Measurements from ENCODE around the gene SMAD7. TPM values are rescaled to one million over a fixed set of nuclear protein-coding genes. Genes with fewer than 3 reads are reported as not detected.
A peak's percentile ranks its signal among the peaks of the same experiment; 100 is the strongest.

Gene SMAD7
- 25.8 TPM for polyA plus RNA-seq (2013, experiment 1 of 2)
- 23.8 TPM for polyA plus RNA-seq (2013, experiment 2 of 2)

DNA sequence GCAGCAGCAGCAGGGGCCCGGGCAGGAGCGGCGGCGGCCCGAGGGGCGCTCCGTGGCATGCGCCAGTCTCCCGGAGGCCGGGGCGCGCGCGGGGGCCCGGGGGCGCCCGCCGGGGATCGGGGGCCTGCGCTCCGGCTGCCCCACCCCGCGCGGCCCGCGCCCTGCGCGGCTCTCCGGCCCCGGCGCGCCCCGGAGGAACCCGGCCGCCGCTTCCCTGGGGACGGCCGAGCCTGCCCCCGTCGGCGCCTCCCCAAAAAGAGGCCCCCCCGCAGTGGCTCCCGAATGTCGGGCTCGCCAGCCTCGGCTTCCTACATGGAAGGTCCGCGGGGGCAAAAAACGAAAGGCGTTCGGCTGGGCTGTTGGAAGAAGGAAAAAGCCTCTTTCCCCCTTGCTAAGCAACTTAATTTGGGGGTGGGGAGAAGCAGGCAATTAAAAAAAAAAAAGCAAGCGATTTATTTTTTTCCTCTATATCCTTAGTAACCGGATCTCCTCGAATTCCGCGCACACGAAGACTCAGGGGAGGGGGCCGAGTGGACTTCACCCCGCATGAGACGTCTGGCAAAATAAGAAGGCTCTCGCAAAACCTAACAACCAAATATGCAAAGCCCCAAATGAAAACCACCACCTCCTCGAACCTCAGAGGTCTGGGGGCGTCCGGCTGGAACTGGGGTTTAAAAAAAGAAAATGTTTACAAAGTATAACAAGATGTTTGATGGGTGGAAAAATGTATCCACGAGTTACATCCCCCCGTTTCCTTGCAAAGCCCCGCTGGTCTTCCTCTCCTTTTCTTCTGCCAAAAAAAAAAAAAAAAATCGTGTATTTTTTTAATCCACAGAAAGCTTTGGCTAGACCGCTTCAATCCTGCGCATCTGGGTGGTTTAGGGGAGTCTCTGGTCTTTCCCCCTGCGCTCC lies at the start of gene SMAD7:
SMAD7 (minus strand) TSS at position 430 of the 912 bp plus-strand sequence. CDS start 541 bp downstream, outside the sequence.
- peak within 1 kb of the TSS; percentile 100 for H3K27ac ChIP-seq (ENCODE audit: low read depth, low read length)
- H3K4me1 ChIP-seq (ENCODE audit: control insufficient read depth, low read depth, low read length), result peaks cover 19% of the 10 kb centered on the region
- H3K9ac ChIP-seq (ENCODE audit: low read length), result peak within 1 kb of the TSS; percentile 99
- H3K4me3 ChIP-seq (ENCODE audit: low read length), result peak within 1 kb of the TSS; percentile 99
- DNase-seq, result no peak
- peaks cover 9% of the 10 kb centered on the region for H3K36me3 ChIP-seq (ENCODE audit: control insufficient read depth, insufficient read depth, low read length)
- H3K18ac ChIP-seq (ENCODE audit: low read length), result peak within 1 kb of the TSS; percentile 100
- no peak within 1 kb of the TSS for H4K8ac ChIP-seq (ENCODE audit: low read depth, low read length)
- H4K5ac ChIP-seq (ENCODE audit: low read length), result no peak within 1 kb of the TSS
- peak within 1 kb of the TSS; percentile 98 for H2BK5ac ChIP-seq (ENCODE audit: low read length)
- peak within 1 kb of the TSS; percentile 98 for H3K23ac ChIP-seq (ENCODE audit: low read length)
- peak within 1 kb of the TSS; percentile 58 for H3K4me2 ChIP-seq (ENCODE audit: low read length)
- peak within 1 kb of the TSS; percentile 99 for H3K56ac ChIP-seq (ENCODE audit: low read length)
- H3K27me3 ChIP-seq (ENCODE audit: insufficient read depth, low read length, poor library complexity), result no peaks in the 10 kb centered on the region
- H3K79me2 ChIP-seq (ENCODE audit: control insufficient read depth, insufficient read depth, low read length), result peaks cover 60% of the 10 kb centered on the region
- H2BK15ac ChIP-seq (replicated peaks; ENCODE audit: low read depth), result no peak within 1 kb of the TSS
- no CpG with 5 or more reads among the region's 71 CpGs for WGBS (ENCODE audit: extremely low coverage, insufficient coverage, low lambda C conversion rate)
- peak within 1 kb of the TSS; percentile 98 for H3K4ac ChIP-seq (ENCODE audit: low read depth, low read length)
- peak within 1 kb of the TSS; percentile 98 for H2BK120ac ChIP-seq (ENCODE audit: low read depth, low read length)
- no peaks in the 10 kb centered on the region for H3K79me1 ChIP-seq (ENCODE audit: low read length)
- H2AK5ac ChIP-seq (ENCODE audit: low read length), result peak within 1 kb of the TSS; percentile 43

- H3K79me1 ChIP-seq (ENCODE audit: low read length), result no peaks in the 10 kb centered on the region
- no CpG with 5 or more reads among the region's 11 CpGs for WGBS (ENCODE audit: extremely low coverage, insufficient coverage, low lambda C conversion rate)
- no peak overlapping the region for H2BK120ac ChIP-seq (ENCODE audit: low read depth, low read length)
Measured at GRCh38 chr18:48999569-48999968, 48.8 kb upstream of the SMAD7 start.

DNA sequence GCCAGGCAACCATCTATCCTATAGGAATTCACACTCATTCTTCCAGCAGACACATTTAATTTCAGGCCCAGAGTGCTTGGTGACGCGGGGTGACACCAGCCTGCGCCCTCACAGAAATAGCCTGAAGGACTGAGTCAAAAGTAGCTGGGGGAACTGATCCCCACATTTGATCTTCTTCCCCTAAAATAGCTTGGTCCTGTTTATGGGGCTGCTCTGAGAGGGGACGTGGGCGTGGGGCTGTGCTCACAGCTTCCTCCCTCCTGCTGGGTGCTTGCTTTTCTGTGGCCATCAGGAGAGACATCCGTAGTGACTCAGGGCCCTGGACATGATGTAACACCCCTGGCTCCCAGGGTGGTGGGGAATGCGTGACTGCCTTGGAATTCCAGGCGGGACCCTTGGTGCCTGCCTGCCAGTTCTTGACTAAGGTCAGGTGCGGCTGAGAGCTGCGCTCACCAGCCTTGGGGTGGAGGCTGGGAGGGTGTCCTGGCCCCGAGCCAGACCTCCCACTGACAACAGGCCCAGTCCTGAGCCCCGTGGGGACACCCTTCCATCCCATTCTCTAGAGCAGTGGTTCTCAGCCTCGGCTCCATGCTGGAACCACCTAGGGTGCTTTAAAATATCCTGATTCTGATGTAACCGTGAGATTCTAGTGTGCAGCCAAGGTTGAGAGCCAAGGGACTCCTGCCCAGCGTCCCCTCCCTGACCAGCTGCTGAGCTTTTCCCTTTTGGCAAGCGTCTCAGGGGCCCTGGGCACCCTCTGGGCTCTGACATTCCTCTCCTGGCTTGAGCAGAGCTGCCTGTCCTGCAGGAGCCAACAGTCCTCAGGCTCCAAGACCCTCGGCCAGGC lies 47.4 kb upstream of the SMAD7 start:
- peak overlapping the region; percentile 63 for H3K27ac ChIP-seq (ENCODE audit: low read depth, low read length)

More at GRCh38 chr18:48999569-48999968, 48.8 kb upstream of the SMAD7 start:
- no peak overlapping the region for H4K5ac ChIP-seq (ENCODE audit: low read length)
- no peak overlapping the region for H4K8ac ChIP-seq (ENCODE audit: low read depth, low read length)
- H2BK5ac ChIP-seq (ENCODE audit: low read length), result no peak overlapping the region
- no peak overlapping the region for H3K4ac ChIP-seq (ENCODE audit: low read depth, low read length)
- no peak for DNase-seq
- H3K56ac ChIP-seq (ENCODE audit: low read length), result no peak overlapping the region
- no peaks in the 10 kb centered on the region for H3K36me3 ChIP-seq (ENCODE audit: control insufficient read depth, insufficient read depth, low read length)
- H3K23ac ChIP-seq (ENCODE audit: low read length), result no peak overlapping the region
- no peak overlapping the region for H3K18ac ChIP-seq (ENCODE audit: low read length)
- no peaks in the 10 kb centered on the region for H3K79me2 ChIP-seq (ENCODE audit: control insufficient read depth, insufficient read depth, low read length)
- no peaks in the 10 kb centered on the region for H3K27me3 ChIP-seq (ENCODE audit: insufficient read depth, low read length, poor library complexity)
- no peak overlapping the region for H3K4me2 ChIP-seq (ENCODE audit: low read length)
- no peak overlapping the region for H2AK5ac ChIP-seq (ENCODE audit: low read length)
- H2BK15ac ChIP-seq (replicated peaks; ENCODE audit: low read depth), result no peak overlapping the region
- H3K4me3 ChIP-seq (ENCODE audit: low read length), result no peak overlapping the region
- no peak overlapping the region for H3K9ac ChIP-seq (ENCODE audit: low read length)
- H3K4me1 ChIP-seq (ENCODE audit: control insufficient read depth, low read depth, low read length), result peaks cover 8% of the 10 kb centered on the region
- H3K27ac ChIP-seq (ENCODE audit: low read depth, low read length), result no peak overlapping the region

DNA sequence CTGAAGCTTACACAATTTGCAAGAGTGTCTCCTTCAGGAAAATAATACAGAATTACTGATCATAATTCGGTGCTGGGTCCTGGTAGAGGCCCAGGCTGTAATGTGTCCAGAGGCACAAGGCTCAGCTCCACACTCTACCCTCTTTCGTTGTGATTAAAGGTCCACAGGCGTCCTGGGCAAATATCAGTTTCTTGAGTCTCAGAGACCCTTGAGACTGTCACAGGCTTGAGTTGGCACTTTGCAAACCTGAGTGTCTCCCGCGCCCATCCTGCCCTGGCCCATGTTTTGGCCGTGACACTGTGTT lies 46.9 kb upstream of the SMAD7 start:
- no peaks in the 10 kb centered on the region for H3K79me2 ChIP-seq (ENCODE audit: control insufficient read depth, insufficient read depth, low read length)
- peak overlapping the region; percentile 63 for H3K27ac ChIP-seq (ENCODE audit: low read depth, low read length)
- no peak overlapping the region for H2BK15ac ChIP-seq (replicated peaks; ENCODE audit: low read depth)
- H2BK5ac ChIP-seq (ENCODE audit: low read length), result no peak overlapping the region
- no peak overlapping the region for H3K9ac ChIP-seq (ENCODE audit: low read length)
- no peak for DNase-seq
- H3K4me2 ChIP-seq (ENCODE audit: low read length), result no peak overlapping the region
- H3K18ac ChIP-seq (ENCODE audit: low read length), result no peak overlapping the region
- H4K8ac ChIP-seq (ENCODE audit: low read depth, low read length), result no peak overlapping the region
- H4K5ac ChIP-seq (ENCODE audit: low read length), result no peak overlapping the region
- H3K4ac ChIP-seq (ENCODE audit: low read depth, low read length), result no peak overlapping the region
- H3K4me3 ChIP-seq (ENCODE audit: low read length), result no peak overlapping the region
- no peaks in the 10 kb centered on the region for H3K27me3 ChIP-seq (ENCODE audit: insufficient read depth, low read length, poor library complexity)
- no peaks in the 10 kb centered on the region for H3K79me1 ChIP-seq (ENCODE audit: low read length)
- peaks cover 8% of the 10 kb centered on the region for H3K4me1 ChIP-seq (ENCODE audit: control insufficient read depth, low read depth, low read length)
- H3K23ac ChIP-seq (ENCODE audit: low read length), result no peak overlapping the region
- H2BK120ac ChIP-seq (ENCODE audit: low read depth, low read length), result no peak overlapping the region
- H3K36me3 ChIP-seq (ENCODE audit: control insufficient read depth, insufficient read depth, low read length), result no peaks in the 10 kb centered on the region
- H3K56ac ChIP-seq (ENCODE audit: low read length), result no peak overlapping the region
- no peak overlapping the region for H2AK5ac ChIP-seq (ENCODE audit: low read length)
- WGBS (ENCODE audit: extremely low coverage, insufficient coverage, low lambda C conversion rate), result no CpG with 5 or more reads among the region's 6 CpGs

More for the DNA sequence above, 47.4 kb upstream of the SMAD7 start:
- Histone ChIP-seq H2BK5ac (ENCODE audit: low read length) (peak overlapping the region; percentile 69), H2BK120ac (ENCODE audit: low read depth, low read length) (no peak overlapping the region), H3K27me3 (ENCODE audit: insufficient read depth, low read length, poor library complexity) (no peaks in the 10 kb centered on the region), H3K79me1 (ENCODE audit: low read length) (no peaks in the 10 kb centered on the region), H3K4me3 (ENCODE audit: low read length) (no peak overlapping the region), H3K9ac (ENCODE audit: low read length) (peak overlapping the region; percentile 14), H2BK15ac (replicated peaks; ENCODE audit: low read depth) (no peak overlapping the region), H3K18ac (ENCODE audit: low read length) (peak overlapping the region; percentile 2), H3K36me3 (ENCODE audit: control insufficient read depth, insufficient read depth, low read length) (no peaks in the 10 kb centered on the region), H3K79me2 (ENCODE audit: control insufficient read depth, insufficient read depth, low read length) (no peaks in the 10 kb centered on the region), H2AK5ac (ENCODE audit: low read length) (peak overlapping the region; percentile 30), H3K4me1 (ENCODE audit: control insufficient read depth, low read depth, low read length) (peaks cover 8% of the 10 kb centered on the region), H3K23ac (ENCODE audit: low read length) (peak overlapping the region; percentile 38), H3K4me2 (ENCODE audit: low read length) (no peak overlapping the region), H4K5ac (ENCODE audit: low read length) (no peak overlapping the region), H3K56ac (ENCODE audit: low read length) (peak overlapping the region; percentile 73), H3K4ac (ENCODE audit: low read depth, low read length) (peak overlapping the region; percentile 61), H4K8ac (ENCODE audit: low read depth, low read length) (no peak overlapping the region)
- WGBS (ENCODE audit: extremely low coverage, insufficient coverage, low lambda C conversion rate), result no CpG with 5 or more reads among the region's 17 CpGs
- peak; percentile 99 for DNase-seq

- Histone ChIP-seq H2BK15ac (replicated peaks; ENCODE audit: low read depth) (no peak overlapping the region), H3K4ac (ENCODE audit: low read depth, low read length) (peak overlapping the region; percentile 70), H2BK5ac (ENCODE audit: low read length) (no peak overlapping the region), H2AK5ac (ENCODE audit: low read length) (no peak overlapping the region), H3K4me1 (ENCODE audit: control insufficient read depth, low read depth, low read length) (peaks cover 8% of the 10 kb centered on the region), H3K79me2 (ENCODE audit: control insufficient read depth, insufficient read depth, low read length) (no peaks in the 10 kb centered on the region), H3K36me3 (ENCODE audit: control insufficient read depth, insufficient read depth, low read length) (no peaks in the 10 kb centered on the region), H3K27ac (ENCODE audit: low read depth, low read length) (peak overlapping the region; percentile 39), H3K4me2 (ENCODE audit: low read length) (no peak overlapping the region), H2BK120ac (ENCODE audit: low read depth, low read length) (no peak overlapping the region), H3K18ac (ENCODE audit: low read length) (peak overlapping the region; percentile 55), H3K4me3 (ENCODE audit: low read length) (no peak overlapping the region), H3K56ac (ENCODE audit: low read length) (no peak overlapping the region), H3K9ac (ENCODE audit: low read length) (no peak overlapping the region), H3K23ac (ENCODE audit: low read length) (no peak overlapping the region), H3K27me3 (ENCODE audit: insufficient read depth, low read length, poor library complexity) (no peaks in the 10 kb centered on the region), H4K8ac (ENCODE audit: low read depth, low read length) (no peak overlapping the region), H3K79me1 (ENCODE audit: low read length) (no peaks in the 10 kb centered on the region), H4K5ac (ENCODE audit: low read length) (no peak overlapping the region)
- no CpG with 5 or more reads among the region's 8 CpGs for WGBS (ENCODE audit: extremely low coverage, insufficient coverage, low lambda C conversion rate)
- DNase-seq, result peak; percentile 88
Measured at GRCh38 chr18:48996901-48997463, 46.2 kb upstream of the SMAD7 start.
